ENCODE measurements around the gene VIPR2.
"Not testable (repeated sequence)": the region's sequence is repeated elsewhere in the genome, so short reads cannot be mapped to it uniquely, and the experiment has no call there.

VIPR2 gene

DNA sequence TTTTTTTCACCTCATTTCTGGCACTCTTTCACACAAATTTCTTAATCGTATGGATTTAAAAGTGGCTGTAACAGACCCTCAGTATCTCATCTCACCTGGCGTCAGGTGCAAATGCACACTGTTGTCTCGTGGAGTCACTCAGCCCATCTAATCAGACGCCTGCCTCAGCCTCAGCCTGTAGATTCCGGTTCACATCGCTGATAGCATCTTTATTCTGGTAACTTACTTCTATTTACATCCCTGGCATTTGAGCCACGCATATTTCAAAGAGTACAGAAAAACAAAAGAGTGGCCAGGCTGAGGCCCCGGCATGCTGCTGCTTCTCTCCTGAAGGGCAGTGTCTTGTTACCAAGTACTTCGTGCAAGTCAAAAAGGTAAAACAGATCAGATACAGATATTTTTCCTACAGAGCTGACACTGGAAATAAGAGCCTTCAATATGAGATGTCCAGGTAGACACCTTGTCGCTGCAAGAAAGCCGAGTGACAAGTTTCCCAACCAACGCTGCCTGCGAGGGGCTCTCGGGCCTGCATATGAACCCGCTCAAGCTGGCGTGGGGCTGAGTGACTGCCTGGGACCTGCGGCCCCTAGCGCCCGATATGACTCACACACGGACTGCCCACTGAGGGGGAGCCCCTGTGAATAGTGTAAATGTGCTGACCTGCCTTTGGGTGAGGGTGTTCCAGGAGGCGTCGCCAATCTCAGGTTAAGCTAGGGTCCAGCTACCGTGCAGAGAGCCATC lies 4.3 kb downstream of the VIPR2 start:
- no peak for DNase-seq (ENCODE audit: low spot score)

DNA sequence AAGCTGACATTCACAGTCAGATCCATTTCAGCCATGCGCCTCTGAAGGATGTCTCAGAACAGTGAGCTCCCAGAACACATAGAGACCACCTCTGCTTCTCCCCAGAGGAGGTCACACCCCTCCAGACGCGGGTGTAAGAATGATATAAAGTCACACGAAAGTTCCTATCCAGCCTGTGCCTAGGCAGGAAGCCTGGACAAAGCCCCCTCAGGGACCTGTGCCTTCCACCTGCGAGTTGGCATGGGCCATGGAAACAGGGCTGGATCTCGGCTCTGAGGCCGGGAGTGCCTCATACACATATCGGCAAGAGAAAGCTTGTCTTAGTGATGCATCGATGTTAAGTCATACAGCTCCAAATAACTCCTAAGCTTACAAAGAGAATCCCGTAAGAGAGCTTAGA lies 5.0 kb downstream of the VIPR2 start:
- no peak for DNase-seq (ENCODE audit: low spot score)

DNA sequence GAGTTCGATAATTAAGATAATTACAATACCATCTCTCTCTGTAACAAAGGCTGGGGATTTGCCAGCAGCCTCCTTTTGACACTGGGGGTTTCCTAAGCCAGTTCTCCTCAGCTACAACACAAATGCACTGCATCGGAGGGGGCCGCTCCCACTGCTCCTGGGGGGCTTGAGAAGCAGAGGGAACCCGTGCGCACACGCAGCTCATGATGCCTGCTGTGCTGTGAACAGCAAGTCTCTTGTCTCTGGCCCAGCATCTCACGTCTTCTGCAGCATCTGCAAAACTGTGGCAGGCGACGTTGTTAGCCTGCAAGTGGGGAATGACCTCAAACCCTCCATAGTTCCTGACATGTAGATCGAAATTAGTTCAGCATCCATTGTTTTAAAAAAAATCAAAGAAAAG lies 5.5 kb downstream of the VIPR2 start:
- DNase-seq (ENCODE audit: low spot score) = no peak

DNA sequence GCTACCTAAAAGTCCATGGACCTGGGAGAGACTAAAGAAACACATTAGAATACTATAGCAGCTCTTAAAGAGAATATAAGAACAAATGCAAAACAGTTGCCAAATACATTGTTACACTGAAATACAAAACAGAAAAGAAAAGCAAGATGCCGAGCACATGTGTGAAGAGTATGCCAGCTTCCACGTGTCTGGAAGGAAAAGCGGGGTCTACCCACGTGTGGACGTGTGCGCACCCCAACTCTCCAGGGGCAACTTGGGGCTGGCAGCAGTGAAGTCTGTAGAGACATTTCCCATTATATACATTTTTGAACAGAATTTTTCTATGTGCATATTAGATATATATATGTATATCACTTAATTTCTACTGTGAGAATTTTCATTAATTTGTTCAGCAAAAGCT lies 6.2 kb downstream of the VIPR2 start:
- DNase-seq (ENCODE audit: low spot score) = no peak

DNA sequence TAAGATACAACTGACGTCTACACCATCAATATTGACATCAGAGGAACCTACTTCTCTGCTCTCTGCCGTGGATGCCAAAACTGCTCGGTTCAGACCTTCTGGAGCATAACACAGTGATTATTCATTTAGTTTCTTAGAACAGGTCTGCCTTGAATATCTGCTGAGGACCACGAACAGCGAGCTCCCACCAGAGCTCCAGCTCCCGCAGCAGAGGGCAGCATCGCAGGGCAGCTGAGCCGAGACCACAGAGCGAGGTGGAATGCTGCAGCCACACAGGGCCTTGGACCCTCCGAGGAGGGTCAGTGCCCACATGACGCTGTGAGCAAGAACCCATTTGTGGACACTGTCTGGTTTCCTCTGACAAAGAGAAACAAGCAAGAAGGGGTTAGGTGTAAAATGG lies 6.8 kb downstream of the VIPR2 start:
- DNase-seq (ENCODE audit: low spot score) = no peak

DNA sequence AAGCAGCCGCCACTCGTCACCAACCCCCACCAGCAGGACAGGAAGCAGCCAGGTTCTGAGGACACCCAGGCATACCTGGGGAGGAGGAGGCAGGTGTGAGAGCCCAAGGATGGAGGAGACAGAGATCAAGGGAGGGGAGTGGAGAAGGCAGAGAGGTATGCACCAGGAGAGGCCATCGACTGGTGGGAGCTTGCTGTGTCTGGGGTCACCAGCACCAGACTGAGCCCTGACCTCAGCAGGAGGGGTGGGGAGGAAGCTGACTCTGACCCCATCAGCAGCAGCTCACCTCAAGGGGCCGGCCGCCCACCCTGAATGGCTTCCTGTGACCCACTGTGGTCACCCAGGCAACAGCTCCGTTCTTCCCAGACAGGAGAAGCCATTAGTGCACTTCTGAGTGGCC lies 7.8 kb downstream of the VIPR2 start:
- no peak for DNase-seq (ENCODE audit: low spot score)

DNA sequence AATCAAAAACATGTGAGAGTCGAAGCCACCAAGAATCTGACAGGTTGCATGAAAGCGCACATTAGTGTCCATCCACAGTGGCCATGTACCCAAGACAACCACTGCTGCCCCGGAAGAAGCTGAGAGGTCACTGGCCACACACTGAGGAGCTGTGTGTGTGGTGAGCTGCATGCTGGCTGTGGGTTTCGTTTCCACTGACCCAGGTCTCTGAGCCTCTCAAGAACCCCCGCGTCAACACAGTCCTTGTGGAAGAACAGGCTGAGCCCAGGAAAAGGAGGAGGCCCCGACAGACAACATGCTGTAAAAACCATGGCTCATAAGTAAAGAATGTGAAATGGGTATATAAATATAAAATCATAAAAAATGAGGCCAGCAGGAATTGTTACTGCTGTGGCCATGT lies 8.2 kb downstream of the VIPR2 start:
- no peak for DNase-seq (ENCODE audit: low spot score)

DNA sequence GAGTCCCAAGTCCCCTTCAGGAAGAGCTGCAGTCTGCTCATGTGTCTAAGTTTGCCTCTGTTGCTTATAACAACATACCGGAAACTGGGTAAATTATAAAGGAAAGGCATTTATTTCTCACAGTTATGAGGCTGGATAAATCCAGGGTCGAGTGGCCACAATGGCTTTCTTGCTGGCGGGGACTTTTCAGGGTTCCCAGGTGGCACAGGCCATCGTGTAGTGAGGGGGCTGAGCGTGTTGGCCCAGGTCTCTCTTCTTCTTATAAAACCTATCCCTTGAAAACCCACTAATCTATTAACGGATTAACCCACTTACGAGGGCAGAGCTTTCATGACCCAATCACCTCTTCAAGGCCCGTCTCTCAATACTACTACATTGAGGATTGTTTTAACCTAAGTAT lies 8.7 kb downstream of the VIPR2 start:
- DNase-seq (ENCODE audit: low spot score) = no peak

DNA sequence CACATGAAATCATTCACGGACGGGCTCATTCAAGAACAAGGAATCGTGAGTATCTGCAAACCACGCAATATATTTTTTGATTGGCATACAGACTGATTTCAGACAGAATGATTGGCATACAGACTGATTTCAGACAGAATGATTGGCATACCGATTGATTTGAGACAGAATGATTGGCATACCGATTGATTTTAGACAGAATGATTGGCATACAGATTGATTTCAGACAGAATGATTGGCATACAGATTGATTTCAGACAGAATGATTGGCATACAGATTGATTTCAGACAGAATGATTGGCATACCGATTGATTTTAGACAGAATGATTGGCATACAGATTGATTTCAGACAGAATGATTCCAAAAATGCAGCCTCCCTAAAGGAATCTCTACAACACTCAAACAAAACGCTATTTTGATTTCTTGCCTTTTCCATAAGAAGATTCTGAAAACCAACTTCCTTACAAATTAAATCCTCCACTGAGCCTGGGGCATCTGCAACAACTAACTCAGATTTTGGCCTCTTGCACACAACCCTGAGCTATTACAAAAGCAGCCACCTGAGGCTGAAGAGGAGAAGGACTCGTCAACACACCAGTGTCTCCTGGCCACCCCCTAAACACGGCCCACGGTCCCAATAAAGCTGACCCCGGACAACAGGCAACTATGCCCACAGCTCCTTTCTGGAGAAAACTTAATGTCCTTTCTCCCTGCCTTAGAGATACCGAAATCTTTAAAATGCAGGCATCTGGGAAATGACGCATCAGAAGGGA lies 11.8 kb downstream of the VIPR2 start:
- not testable (repeated sequence) for DNase-seq (ENCODE audit: low spot score)

DNA sequence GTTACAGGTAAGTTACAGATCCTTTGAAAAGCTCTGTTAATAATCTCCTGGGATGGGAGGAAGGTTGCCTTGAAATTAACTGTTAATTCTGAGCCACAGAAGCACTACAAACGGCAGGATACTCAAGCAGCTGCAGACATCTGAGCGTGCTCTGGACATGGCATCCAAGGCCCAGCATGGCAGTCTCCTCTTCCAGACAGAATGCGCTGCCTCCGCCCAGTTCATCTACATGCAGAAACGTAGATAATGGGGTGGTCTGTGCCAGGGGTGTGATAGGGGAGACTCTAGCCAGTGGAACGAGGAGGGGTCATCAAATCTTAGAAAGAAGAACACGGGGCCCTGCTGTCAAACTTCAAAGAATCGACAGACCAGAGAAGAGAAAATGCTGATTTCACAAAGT lies 13.8 kb downstream of the VIPR2 start:
- no peak for DNase-seq (ENCODE audit: low spot score)

DNA sequence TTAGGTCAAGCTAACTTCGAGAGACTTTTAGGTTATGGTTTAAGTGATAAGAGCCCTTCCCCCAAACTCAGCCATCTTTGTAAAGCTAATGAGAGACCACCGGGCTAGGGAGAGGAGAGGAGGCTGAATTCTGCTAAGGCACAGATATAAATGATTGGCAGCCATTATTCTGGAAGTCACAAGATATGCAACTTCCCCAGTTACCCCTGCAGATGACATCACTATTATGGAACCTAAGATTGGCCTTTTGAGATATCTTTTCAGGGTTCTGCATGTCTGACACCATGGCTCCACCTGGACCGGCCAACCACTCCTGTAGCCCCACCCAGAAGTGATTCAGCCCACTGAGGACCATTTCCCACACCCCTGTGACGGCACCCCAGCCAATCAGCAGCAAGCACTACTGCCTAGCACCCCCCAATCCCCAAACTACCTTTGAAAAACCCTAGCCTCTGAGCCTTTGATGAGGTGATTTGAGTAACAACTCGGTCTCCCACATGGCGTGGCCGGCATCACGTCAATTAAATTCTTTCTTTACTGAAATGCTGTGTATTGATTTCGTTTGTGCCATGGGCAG lies 14.4 kb downstream of the VIPR2 start:
- no peak for DNase-seq (ENCODE audit: low spot score)

DNA sequence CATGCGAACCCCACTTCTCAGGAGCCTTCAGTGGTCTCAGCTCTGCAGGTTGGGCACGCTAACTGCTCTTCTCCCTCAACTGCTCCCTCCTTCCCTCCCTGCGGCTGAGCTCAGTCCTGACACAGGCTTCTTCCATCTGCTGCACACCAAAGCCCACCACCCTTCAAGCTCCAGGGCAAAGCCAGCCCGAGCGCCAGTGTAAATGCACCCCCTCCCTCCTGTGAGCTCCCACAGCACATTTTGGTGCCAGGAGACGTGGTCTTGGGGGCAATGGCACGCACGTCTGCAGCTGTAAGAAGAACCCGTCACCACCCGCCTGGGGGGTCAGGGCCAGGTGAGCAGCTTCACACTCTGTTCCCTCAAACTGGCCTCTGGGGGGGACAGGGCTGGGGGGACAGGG lies 15.9 kb downstream of the VIPR2 start:
- no peak for DNase-seq (ENCODE audit: low spot score)

DNA sequence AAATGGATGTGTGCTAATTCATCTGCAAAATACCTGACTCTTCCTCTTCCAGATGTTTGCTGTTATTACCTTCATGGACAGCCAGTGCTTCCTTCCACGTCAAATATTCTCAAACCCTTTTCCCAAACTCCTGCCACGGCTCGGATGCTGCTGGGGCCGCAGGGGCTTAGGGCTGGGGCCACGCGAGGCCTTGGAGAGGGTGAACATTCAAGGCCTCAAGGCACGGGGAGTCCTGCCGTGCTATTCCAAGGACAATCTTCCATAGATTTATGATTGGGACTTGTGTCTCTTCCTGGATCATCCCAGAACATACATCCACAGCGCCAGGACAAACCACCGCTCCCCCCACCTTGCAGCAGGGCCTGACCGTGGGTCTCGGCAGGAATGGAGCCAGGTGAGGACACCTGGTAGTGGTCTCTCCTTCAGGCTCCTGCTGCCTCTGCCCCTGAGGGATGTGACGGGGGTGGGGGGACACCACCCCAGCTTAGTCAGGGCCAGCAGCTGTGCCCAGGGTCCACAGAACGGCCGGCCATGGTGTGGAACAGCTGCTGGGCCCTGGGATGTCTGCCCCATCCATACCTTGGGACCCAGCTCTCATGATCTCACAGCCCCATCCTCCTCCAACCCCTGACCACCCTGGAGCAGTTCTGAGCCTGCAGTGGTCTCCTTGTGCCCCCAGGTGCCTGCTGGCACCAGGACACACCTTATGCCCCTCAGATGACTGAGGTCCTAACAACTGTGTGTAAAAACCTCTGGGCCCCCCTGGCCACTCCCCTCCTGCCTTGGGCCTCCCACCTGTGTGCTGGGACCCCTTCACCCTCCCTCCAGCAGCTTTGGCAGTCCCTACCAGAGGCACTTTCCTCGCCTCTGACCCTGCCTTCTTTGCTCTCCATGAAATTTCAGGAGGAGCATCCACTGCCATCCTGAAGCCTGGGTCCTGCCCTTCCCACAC lies 16.7 kb downstream of the VIPR2 start:
- no peak for DNase-seq (ENCODE audit: low spot score)

DNA sequence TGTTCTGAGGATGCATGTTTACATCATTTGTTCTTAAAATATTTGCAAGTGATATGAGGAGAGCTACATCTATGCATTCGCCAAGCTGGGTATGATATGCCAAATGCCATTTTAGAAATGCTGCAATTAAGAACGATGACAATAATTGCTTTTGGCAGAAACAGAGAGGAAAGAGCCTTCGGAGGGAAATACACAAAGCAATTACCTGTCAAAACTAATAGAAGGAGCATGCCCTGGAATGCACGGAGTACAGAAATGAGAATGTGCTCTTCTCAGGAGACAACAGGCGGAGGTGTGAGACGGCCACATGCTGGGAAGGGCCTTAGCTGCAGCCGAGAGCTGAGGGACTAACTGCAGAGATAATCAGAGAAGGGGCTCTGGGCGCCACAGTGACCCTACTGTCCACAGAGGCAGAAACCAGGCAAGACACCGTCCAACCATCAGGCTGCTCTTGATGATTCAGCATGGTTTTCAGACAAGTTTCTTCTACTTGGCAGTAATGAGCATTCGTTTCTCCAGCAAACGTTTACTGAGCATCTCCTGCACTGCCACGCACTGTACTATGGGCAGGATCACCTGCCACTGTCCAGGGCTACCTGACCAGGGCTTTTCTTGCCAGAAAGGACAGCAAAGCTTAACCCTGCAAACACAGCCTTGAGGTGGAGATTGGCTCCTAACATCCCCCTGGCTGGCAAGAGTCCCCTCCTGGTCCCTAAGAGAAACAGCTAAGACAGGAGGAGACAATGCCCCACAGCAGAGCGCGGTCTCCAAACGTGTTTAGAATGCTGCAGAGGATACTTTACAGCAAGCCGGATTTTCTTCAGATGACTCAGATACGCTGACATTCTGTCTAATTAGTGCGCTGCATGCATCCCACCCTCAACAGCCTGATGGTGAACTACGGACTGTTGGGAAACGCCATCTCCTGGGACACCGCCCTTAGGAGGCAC lies 18.1 kb downstream of the VIPR2 start:
- DNase-seq (ENCODE audit: low spot score) = no peak

DNA sequence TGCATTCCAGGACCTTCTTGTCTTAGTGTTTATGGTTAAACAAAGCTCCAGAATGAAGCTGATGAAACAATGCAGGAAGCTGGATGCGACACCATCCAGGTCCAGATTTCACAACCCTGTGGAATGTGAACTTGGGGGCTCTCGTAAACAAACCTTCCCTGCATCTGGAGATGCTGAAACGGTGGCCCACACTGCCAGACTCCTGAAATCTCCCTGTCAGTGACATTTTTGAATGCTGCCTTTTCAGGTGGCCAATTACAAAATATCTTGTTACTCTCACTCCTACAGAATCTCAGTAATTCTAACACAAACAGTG lies 18.8 kb downstream of the VIPR2 start:
- DNase-seq (ENCODE audit: low spot score) = no peak

DNA sequence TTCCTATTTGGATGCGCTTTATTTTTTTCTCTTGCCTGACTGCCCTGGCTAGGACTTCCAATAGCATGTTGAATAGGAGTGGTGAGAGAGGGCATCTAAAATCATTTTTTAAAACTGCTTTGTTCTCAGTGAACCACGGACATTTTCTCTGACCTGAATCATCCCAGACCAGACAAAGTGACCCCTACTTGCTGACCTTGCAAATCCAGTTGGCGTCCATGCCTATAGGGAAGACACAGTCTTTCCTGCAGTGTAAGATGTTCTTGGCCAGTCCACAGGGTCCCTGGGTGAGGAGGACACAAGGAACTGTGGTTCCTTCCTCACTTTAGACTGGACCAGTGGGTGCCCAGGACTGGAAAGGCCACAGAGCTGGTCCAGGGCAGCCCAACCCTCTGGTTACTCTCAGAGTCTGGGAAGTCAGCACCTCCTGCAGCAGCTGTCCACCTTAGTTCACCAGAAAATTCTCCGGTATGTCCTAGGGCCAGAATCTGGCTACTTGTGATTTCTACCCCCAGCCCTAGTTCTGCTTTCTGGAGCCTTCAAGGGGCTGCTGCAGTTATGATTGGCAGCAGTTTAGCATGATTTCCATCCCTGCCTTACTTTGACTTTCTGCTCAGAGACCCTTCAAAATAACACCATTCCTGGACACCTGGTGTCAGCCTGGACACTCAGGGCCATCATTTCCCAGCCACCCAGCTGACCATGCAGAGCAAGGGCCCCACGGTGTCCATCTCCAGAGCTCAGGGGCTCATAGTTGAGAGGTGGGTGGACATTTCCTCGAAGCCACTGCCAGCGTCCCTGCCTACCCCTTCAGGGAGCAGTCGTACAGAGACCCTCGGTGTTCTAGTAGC lies 19.3 kb downstream of the VIPR2 start:
- no peak for DNase-seq (ENCODE audit: low spot score)

DNA sequence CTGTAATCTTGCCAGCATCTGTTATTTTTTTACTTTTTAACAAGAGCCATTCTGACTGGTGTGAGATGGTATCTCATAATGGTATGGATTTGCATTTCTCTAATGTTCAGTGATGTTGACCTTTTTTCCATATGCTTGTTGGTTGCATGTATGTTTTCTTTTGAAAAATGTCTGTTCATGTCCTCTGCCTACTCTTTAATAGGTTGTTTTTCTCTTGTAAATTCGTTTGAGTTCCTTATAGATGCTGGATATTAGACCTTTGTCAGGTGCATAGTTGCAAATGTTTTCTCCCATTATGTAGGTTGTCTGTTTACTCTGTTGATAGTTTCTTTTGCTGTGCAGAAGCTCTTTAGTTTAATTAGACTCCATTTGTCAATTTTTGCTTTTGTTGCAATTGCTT lies 20.9 kb downstream of the VIPR2 start:
- not testable (repeated sequence) for DNase-seq (ENCODE audit: low spot score)

DNA sequence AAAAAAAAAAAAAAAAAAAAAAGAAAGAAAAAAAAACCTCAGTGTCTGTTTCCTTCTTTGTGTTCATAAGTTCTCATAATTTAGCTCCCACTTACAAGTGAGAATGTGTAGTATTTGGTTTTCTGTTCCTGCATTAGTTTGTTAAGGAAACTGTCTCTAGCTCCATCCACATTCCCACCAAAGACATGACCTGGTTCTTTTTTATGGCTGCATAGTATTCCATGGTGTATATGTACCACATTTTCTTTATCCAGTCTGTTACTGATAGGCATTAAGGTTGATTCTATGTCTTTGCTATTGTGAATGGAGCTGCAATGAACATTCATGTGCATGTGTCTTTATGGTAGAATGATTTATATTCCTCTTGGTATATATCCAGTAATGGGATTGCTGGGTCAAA lies 21.4 kb downstream of the VIPR2 start:
- DNase-seq (ENCODE audit: low spot score) = not testable (repeated sequence)

DNA sequence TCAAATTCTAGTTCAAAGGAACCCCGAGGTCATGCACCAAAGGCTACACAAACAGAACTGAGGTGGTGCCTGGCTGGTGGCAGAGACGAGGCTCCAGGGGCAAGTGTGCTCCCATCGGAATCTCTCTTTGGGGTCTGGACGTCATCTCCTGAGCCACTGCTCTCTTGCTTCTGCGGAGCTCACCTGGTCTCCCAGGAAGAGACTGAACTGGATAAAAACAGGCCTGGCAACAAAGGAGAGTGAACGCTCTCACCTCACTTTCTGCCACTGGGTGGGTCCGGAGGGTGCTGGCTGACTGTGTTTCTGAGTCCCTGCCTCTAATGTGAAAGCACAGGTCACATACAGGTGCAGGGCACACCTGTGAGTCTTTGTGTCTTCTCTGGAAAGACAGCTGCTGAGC lies 22.4 kb downstream of the VIPR2 start:
- no peak for DNase-seq (ENCODE audit: low spot score)

DNA sequence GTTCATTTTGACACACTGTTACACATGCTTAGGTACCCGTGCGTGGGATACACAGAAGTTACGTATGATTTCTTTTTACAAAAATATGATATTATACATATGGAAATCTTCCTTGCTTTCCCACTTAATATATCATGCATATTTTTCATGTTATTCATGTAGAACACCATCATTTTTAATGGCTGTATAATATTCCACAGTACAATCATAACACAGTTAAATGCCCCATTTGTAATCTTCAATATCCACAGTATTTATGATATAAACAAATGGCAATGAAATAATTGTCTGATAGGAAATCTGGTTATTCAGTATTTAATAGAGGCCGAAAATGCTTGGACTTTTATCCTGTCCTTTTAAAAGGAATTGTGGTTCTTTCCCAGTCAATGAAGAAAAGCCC lies 23.2 kb downstream of the VIPR2 start:
- DNase-seq (ENCODE audit: low spot score) = no peak
